ENCODE measurements around the gene FAXDC2. TPM values are rescaled to one million over a fixed set of nuclear protein-coding genes. Genes with fewer than 3 reads are reported as not detected.

The FAXDC2 gene
- total and polyA plus RNA-seq, 10 of the 15 experiments (the other 5 are each of a cell fraction or from before 2014, with no cell fraction given), result 0.13 to 1.8 (median 0.35) TPM

DNA sequence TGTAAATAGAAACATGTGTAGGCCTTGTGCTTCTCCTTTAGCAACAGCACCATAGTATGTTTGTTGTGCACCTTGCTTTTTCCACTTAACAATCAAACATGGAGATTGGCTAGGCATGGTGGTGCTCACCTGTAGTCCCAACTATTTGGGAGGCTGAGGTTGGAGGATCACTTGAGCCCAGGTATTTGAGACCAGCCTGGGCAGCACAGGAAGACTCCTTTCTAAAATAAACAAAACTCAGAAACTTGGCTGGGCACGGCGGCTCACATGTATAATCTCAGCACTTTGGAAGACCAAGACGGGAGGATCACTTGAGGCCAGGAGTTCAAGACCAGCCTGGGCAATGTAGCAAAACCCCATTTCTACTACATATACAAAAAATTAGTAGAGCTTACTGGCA lies 948 bp upstream of the FAXDC2 start (continued):
- TF ChIP-seq RB1 (IDR thresholded peaks at IDR 0.05; ENCODE audit: borderline replicate concordance) (no peak), ZBED1 (IDR thresholded peaks at IDR 0.05; ENCODE audit: borderline replicate concordance) (no peak), MYC (IDR thresholded peaks at IDR 0.05; ENCODE audit: insufficient read depth, insufficient read length, insufficient replicate concordance, low read length, severe bottlenecking) (no peak), SUPT20H (IDR thresholded peaks at IDR 0.05; ENCODE audit: borderline replicate concordance, control insufficient read depth, low read depth, low read length) (no peak)
- TF ChIP-seq, protein P1, sequence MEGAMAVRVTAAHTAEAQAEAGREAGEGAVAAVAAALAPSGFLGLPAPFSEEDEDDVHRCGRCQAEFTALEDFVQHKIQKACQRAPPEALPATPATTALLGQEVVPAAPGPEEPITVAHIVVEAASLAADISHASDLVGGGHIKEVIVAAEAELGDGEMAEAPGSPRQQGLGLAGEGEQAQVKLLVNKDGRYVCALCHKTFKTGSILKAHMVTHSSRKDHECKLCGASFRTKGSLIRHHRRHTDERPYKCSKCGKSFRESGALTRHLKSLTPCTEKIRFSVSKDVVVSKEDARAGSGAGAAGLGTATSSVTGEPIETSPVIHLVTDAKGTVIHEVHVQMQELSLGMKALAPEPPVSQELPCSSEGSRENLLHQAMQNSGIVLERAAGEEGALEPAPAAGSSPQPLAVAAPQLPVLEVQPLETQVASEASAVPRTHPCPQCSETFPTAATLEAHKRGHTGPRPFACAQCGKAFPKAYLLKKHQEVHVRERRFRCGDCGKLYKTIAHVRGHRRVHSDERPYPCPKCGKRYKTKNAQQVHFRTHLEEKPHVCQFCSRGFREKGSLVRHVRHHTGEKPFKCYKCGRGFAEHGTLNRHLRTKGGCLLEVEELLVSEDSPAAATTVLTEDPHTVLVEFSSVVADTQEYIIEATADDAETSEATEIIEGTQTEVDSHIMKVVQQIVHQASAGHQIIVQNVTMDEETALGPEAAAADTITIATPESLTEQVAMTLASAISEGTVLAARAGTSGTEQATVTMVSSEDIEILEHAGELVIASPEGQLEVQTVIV (IDR thresholded peaks at IDR 0.05; ENCODE audit: borderline replicate concordance, partially characterized antibody), result no peak

DNA sequence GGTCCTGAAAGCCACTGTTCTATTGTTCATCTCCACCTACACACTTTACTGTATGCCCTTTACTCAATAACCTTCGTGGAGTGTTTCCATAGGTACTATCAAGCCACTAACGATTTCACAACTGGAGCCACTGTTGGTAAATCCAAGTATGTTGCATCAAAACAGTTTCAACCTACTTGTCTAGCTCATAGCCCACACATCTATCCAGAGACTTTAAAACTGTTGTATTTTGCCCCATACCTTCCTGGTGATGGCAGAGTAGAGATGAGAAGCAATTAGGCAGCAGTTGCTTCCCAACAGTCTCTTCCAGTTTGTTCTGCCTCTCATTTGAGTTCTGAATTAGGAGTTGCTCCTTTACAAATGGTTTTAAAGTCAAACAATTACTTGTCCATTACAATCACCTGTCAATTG lies 607 bp downstream of the FAXDC2 start:
- intact Hi-C loops (cut with micrococcal nuclease; ENCODE audit: unreplicated experiment) (no loop called here), in situ Hi-C loops (cut with MboI) (loop anchor here (5.0 kb wide), 1 partner anchor 32 kb away; no protein-coding TSS in a partner anchor)
- WGBS (ENCODE audit: insufficient coverage, insufficient replicate concordance, low lambda C conversion rate, missing lambda C conversion rate), result 60% methylated on average over 2 of the region's 2 CpGs
- Histone ChIP-seq H3K9me3 (replicated peaks; ENCODE audit: control insufficient read depth, insufficient read depth, low read length) (no peaks in the 10 kb centered on the region), H3K4me3 (no peak overlapping the region), H4K20me1 (ENCODE audit: control insufficient read depth, insufficient read depth) (no peaks in the 10 kb centered on the region), H3K4me2 (ENCODE audit: control insufficient read depth, insufficient read depth) (no peak overlapping the region), H3K9ac (ENCODE audit: control insufficient read depth, insufficient read depth, low read length) (no peak overlapping the region), H3K36me3 (ENCODE audit: control insufficient read depth in 2 of 2, insufficient read depth in 2 of 2, low read length in 1 of 2) (no peaks in the 10 kb centered on the region), H3K27me3 (replicated peaks in 1 of 2; ENCODE audit: control insufficient read depth in 2 of 2, insufficient read depth in 2 of 2, low read length in 1 of 2) (no peaks in the 10 kb centered on the region), H3K4me1 (ENCODE audit: control insufficient read depth, insufficient read depth, low read length) (no peaks in the 10 kb centered on the region), H3K79me2 (ENCODE audit: control insufficient read depth, insufficient read depth, low read length) (no peaks in the 10 kb centered on the region), H3K27ac (ENCODE audit: control insufficient read depth, insufficient read depth) (no peak overlapping the region), H2AFZ (ENCODE audit: control insufficient read depth, low read depth, low read length) (no peak overlapping the region)
- FAIRE-seq (no peak), DNase-seq (ENCODE audit: low read depth, low spot score) (no peak), ATAC-seq (no peak; the same call in 2 of the 3 replicates)
- ChIA-PET POLR2A (no interaction called here), SMC1A (ENCODE audit: uncharacterized antibody, unreplicated experiment) (no interaction called here), RAD21 (ENCODE audit: unreplicated experiment) (no interaction called here), CTCF (interaction anchor here (1.2 kb wide), 1 partner anchor 9 kb away, joined by 3 read pairs; no protein-coding TSS in a partner anchor)
- no TSS peak for BruUV-seq (replicated peaks)
- TF ChIP-seq MXI1 (IDR thresholded peaks at IDR 0.05; ENCODE audit: low read depth, low read length), result no peak
- no peak for TF ChIP-seq HDAC2 (IDR thresholded peaks at IDR 0.05)
- TF ChIP-seq POLR2AphosphoS2 (IDR thresholded peaks at IDR 0.05; ENCODE audit: low read depth, low read length), result no peak
- TF ChIP-seq HCFC1 (IDR thresholded peaks at IDR 0.05; ENCODE audit: low read length), result no peak
- TF ChIP-seq FOS (IDR thresholded peaks at IDR 0.05; ENCODE audit: borderline replicate concordance, extremely low read depth, insufficient read length), result no peak
- no peak for TF ChIP-seq CBX5 (IDR thresholded peaks at IDR 0.05; ENCODE audit: low read depth)
- no peak for TF ChIP-seq EGR1 (IDR thresholded peaks at IDR 0.05; ENCODE audit: borderline replicate concordance in 1 of 2, low read depth in 2 of 2, low read length in 2 of 2)
- TF ChIP-seq, protein P1 (IDR thresholded peaks at IDR 0.05; ENCODE audit: borderline replicate concordance, partially characterized antibody), result no peak
- TF ChIP-seq, protein P2, sequence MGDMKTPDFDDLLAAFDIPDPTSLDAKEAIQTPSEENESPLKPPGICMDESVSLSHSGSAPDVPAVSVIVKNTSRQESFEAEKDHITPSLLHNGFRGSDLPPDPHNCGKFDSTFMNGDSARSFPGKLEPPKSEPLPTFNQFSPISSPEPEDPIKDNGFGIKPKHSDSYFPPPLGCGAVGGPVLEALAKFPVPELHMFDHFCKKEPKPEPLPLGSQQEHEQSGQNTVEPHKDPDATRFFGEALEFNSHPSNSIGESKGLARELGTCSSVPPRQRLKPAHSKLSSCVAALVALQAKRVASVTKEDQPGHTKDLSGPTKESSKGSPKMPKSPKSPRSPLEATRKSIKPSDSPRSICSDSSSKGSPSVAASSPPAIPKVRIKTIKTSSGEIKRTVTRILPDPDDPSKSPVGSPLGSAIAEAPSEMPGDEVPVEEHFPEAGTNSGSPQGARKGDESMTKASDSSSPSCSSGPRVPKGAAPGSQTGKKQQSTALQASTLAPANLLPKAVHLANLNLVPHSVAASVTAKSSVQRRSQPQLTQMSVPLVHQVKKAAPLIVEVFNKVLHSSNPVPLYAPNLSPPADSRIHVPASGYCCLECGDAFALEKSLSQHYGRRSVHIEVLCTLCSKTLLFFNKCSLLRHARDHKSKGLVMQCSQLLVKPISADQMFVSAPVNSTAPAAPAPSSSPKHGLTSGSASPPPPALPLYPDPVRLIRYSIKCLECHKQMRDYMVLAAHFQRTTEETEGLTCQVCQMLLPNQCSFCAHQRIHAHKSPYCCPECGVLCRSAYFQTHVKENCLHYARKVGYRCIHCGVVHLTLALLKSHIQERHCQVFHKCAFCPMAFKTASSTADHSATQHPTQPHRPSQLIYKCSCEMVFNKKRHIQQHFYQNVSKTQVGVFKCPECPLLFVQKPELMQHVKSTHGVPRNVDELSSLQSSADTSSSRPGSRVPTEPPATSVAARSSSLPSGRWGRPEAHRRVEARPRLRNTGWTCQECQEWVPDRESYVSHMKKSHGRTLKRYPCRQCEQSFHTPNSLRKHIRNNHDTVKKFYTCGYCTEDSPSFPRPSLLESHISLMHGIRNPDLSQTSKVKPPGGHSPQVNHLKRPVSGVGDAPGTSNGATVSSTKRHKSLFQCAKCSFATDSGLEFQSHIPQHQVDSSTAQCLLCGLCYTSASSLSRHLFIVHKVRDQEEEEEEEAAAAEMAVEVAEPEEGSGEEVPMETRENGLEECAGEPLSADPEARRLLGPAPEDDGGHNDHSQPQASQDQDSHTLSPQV (IDR thresholded peaks at IDR 0.05), result no peak
- no peak for TF ChIP-seq SUZ12 (IDR thresholded peaks at IDR 0.05; ENCODE audit: unreplicated experiment)
